NCI-H524 treated with DMSO at 0.1 percent for 48 hours (cell line): Measurements from ENCODE around the gene TXLNA.

Experiments used
- DNase-seq: peaks from one replicate; lab custom pipeline; 2025; lab: John Stamatoyannopoulos, UW

Gene TXLNA

DNA sequence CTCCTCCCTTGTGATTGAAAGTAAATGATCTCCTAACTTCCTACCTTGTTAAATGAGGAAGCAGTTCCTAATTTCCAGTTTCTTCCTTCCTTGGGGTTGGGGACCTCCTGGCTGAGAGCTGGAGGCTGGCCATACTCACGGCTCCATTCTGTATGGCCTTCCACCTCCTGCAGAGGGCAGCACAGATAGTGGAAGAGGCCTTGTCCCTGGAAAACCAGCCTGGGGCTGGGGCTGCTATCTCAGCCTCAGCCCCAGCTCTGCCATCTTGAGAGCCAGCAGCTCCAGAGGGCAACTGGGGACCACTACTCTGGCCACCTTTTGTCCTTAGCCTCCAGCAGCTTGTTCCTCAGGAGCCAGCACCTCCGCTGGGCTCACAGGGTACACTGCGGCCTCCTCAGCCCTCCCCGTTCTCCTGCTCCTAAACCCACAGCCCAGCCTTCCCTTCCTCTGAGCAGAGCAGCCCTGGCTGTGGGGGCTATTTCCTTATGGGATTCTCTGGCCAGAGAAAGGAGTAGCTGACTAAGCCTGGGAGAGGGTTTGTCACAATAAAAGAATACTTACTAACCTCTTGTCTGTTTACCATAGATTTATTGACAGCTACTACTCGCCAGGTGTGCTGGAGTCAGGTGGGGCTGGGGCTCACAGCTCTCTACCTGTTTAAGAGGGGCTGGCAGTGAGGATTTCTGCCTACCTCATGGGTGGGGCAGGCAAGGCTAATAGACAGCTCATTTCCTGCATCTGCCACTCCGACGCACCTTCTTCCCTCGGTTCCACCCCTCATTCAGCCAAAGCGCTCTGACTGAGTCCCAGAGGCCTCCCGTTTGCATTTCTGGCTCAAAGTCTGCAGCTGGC lies 36.4 kb downstream of the TXLNA start:
- no peak for DNase-seq

GRCh38 chr1:32216566-32216965 lies 37.1 kb downstream of the TXLNA start:
- DNase-seq, result no peak

DNA sequence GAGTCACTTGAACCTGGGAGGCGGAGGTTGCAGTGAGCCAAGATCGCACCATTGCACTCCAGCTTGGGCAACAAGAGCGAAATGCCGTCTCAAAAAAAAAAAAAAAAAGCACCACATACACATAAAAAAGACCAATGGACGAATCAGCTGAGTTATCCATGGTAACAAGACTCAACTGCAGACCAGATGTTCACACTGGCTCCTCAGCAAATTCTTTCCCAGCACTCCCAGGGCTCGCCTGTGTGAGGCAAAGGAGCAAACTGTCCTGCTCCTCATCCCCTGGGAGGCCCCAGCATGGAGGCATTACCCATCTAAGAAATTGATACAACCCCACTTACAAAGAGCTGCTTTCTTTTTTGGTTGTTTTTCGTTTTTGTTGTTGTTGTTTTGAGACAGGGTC lies 39.5 kb downstream of the TXLNA start:
- DNase-seq, result no peak

DNA sequence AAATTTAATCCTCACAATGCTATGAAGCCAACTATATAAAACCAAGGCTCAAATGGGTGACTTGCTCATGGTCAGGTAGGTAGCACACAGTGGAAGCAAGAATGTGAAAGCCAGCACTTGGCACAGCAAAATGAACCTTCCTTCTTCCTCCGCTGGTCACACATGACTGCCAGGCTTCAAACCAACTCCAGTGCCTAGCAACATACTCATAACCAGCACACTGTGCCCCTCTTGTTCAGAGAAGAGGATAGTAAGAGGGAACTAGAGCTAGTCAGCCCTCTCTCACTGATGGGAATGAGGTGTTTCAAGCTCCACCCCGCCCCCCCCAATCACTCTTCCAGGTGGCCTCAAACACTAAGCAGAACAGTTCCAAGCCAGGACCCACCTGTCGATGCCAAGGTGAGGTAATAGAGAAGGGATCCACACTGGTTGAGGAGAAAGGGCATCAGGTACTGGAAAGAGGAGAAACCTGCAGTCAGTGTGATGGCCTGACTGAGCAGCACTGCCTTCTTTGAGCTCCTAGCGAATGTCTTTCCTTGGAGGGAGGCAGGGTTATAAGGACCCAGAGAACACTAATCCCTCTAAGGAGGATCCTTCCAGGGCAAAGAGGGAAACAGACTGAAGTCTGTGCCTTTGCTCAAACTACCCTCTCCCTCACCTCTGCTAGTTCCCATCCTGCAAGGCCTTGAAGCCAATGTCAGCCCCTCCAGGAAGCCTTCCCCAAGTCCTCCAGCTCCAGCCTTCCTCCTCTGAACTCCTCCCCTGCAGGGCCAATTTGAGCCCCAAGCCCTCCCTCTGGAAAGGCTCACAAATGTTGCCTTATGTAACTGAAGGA lies 41.5 kb downstream of the TXLNA start:
- no peak for DNase-seq

GRCh38 chr1:32221581-32221979 lies 42.1 kb downstream of the TXLNA start:
- no peak for DNase-seq

GRCh38 chr1:32221980-32222755 lies 42.7 kb downstream of the TXLNA start, which contains the start of the genes EIF3I and TMEM234:
EIF3I (plus strand) TSS chr1:32222407; CDS start chr1:32222442, 35 bp downstream.
TMEM234 (minus strand) TSS chr1:32222353; CDS start chr1:32222322, 31 bp downstream.
- DNase-seq, result peak; percentile 49

DNA sequence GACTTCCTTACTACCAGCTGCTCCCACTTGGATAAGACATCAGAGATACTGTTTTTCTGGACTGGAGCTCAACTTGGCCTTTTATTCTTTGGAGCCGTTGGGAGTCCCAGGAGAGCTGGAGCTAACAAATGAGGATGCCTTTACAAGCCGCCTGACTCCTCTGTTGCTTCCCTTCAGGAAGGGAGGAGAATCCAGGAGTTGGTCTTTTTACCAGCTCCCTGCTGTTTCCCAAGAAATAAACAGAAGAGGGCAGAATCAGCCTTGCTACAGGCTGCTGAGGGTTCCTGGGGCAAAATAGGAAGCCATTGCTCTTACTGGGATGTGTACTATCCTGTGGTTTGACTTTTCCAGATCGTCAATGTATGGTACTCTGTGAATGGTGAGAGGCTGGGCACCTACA lies 44.2 kb downstream of the TXLNA start:
- DNase-seq, result no peak

DNA sequence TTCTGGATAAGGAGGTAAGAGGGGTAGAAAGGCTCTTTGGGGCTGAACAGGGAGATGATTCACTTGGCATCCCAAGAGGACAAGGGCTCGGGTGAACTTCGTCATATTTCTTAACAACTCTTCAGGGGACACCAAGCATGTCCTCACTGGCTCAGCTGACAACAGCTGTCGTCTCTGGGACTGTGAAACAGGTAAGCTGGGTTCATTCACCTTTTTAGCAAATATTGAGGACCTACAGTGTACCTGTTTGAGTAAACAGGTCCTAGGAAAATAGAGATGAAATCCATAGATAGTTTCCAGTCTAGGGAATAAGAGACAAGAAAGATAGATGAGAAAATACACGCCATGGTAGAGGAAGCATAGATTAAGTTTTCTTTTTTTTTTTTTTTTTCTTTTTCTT lies 44.8 kb downstream of the TXLNA start:
- no peak for DNase-seq

GRCh38 chr1:32228771-32229170 lies 49.3 kb downstream of the TXLNA start:
- no peak for DNase-seq

DNA sequence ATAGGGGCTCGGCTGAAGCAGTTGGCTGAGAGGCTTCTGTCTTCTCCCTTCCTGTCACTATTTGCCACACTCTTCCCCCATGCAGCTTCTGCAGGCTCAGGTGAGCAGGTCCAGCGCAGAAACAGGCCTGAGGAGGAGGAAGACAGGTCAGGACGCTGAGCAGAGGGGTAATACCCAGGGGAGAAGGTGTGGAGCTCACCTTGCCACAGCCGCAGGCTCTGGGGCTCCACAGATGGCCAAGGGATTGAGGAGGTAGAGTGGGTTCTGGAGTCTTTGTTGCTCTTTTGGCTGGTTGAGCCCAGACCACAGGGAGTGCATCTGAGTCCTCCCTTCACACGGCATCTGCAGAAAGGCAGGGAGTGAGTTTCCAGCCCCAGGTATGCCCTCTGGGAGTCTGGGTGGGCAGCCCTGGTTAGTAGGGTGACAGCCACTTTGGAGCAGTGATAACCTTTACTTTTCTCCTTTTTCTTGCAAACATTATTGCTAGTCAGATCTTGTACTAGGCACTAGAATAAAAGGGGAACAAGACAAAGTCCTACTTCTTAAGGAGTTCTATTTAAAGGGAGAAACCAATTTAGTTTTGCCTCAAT lies 52.5 kb downstream of the TXLNA start:
- no peak for DNase-seq

GRCh38 chr1:32232558-32233304 lies 53.3 kb downstream of the TXLNA start:
- no peak for DNase-seq

GRCh38 chr1:32234792-32235191 lies 55.3 kb downstream of the TXLNA start:
- DNase-seq, result no peak

- no peak for DNase-seq
Observed at GRCh38 chr1:32239337-32239736, 59.9 kb downstream of the TXLNA start.

GRCh38 chr1:32239790-32240139 lies 60.3 kb downstream of the TXLNA start:
- no peak for DNase-seq

DNA sequence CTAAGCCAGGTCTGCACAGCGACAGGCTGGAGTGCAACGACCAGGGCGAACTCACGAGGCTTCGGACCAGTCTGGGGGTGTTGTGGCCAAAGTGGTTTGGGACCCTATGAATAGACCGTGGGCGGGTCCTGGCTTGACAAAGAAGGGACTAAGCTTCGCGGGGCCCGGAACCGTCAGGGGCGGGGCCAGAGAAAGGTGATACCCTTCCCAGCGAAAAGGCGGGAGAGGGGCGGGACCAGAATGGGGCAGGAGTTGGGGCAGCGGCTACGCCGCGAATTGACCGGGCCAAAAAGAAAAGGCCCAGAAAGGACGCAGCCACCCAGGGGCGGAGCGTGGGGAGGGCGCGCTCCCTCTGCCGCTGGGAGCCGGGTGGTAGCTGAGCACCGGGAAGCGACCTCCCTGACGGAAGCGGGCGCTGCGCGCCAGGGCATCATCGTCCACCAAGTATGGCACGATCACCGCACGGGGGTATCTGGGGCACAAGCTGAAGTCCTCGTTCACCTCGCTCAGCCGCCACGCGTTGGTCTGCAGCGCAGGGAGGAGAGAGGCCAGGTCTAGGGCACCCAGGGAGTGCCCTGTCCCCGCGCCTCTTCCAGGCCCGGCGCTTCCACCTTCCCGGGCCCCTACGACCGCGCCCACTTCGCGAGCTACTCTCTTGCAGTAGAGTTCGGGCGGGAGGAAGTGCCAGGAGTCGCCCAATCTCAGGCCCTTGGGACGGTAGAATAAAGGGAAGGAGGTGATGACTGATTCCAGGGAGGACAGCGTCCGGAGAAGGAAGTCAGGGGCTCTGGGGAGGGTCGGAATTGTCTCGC lies 60.9 kb downstream of the TXLNA start:
- DNase-seq, result no peak

DNA sequence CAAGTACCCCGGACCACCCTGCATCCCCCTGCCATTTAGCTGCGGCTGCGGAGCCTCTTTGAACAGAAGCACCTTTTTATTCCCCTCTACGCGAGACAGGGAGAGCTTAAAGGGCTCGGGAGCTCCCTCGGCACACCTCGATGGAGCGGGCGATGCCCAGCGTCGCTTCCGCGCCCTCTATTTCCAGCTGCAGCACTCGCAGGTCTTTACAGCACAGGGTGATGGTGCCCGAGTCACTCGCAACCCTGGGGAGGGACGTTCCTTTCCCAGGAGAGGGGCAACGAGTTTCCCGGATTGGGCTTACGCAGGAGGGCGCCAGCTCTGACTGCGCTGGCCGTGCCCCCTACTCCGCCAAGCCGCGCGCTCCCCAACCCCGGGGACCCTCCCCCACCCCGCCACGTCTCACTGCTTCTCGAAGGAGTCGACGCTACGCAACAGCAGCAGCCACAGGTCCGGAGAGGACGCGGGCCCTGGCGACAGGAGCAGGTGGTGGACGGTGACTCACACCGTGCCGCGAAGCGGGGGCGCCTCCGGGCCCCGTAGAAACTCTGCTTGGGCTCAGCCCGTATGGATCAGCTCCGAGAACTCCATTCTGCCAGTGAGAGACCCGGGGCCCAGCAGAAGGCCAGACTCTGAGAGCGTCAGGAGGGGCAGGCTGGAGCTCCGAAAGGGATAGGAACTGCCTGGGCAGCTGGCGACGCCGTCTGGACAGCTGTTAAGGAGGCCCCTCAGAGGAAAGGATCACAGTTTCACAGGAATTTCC lies 61.7 kb downstream of the TXLNA start:
- DNase-seq, result peak; percentile 57

GRCh38 chr1:32242341-32242851 lies 62.9 kb downstream of the TXLNA start:
- no peak for DNase-seq

- no peak for DNase-seq
Observed at GRCh38 chr1:32246888-32247273, 67.4 kb downstream of the TXLNA start, which contains the start of gene FAM167B. FAM167B (plus strand) TSS chr1:32247222; CDS start chr1:32247422, 200 bp downstream.

GRCh38 chr1:32247452-32247851 lies 68.0 kb downstream of the TXLNA start:
- DNase-seq, result no peak
